IMR-90 (cell line): ENCODE measurements around the gene BAIAP2L1. TPM values are rescaled to one million over a fixed set of nuclear protein-coding genes. Genes with fewer than 3 reads are reported as not detected.

Experiments used
- ATAC-seq: fragments of 200-7000 bp; cut with Tn5 transposase; 2 replicates; pipeline ENCODE4 v1.9.1; 2020; ENCODE audit warnings: low read depth, mild to moderate bottlenecking, moderate library complexity
- BruUV-seq: library from RNA; stranded (reverse); fragments of 400-500 nt; replicated peaks from 2 replicates; lab custom pipeline; 2021; lab: Mats Ljungman, UMichigan
- CTCF ChIA-PET: fragments of 300-600 bp; formaldehyde crosslinking; extraction: SDS; loops from one replicate; lab custom pipeline; 2021; ENCODE audit warnings: antibody characterized with exemption; lab: Yijun Ruan, JAX
- POLR2A ChIA-PET: fragments of 300-600 bp; sonication (Branson Sonifier 250); formaldehyde crosslinking; loops from one replicate; lab custom pipeline; 2022; ENCODE audit warnings: antibody characterized with exemption; ENCODE audit not compliant: unreplicated experiment; lab: Charles Lee
- DNase-seq: peaks from one replicate; pipeline ENCODE4 v3.0.0; 2013
- H2AFZ ChIP-seq: replicated peaks from 2 replicates; pipeline ENCODE3; 2013; ENCODE audit warnings: low read length, mild to moderate bottlenecking; ENCODE audit not compliant: poor library complexity
- H2AK5ac ChIP-seq: 2 replicates; pipeline ENCODE4 v1.6.1; 2013; ENCODE audit warnings: low read depth, low read length, inconsistent platforms
- H2AK9ac ChIP-seq: replicated peaks from 2 replicates; pipeline ENCODE3; 2013; ENCODE audit warnings: mild to moderate bottlenecking, low read depth, low read length, moderate library complexity; ENCODE audit not compliant: poor library complexity
- H2BK120ac ChIP-seq: 2 replicates; pipeline ENCODE4 v1.6.1; 2013; ENCODE audit warnings: low read depth, low read length, inconsistent platforms
- H2BK15ac ChIP-seq: 3 replicates; pipeline ENCODE4 v1.6.1; 2013; ENCODE audit warnings: low read depth, low read length, inconsistent platforms
- H2BK20ac ChIP-seq: 2 replicates; pipeline ENCODE4 v1.6.1; 2013; ENCODE audit warnings: low read depth, mild to moderate bottlenecking, inconsistent platforms, low read length, moderate library complexity
- H2BK5ac ChIP-seq: 2 replicates; pipeline ENCODE4 v1.6.1; 2013; ENCODE audit warnings: mild to moderate bottlenecking, low read depth, low read length, inconsistent platforms; ENCODE audit not compliant: poor library complexity, severe bottlenecking
- H3K14ac ChIP-seq: replicated peaks from 2 replicates; pipeline ENCODE4 v1.6.1; 2013; ENCODE audit warnings: low read depth, low read length, inconsistent platforms
- H3K18ac ChIP-seq: 2 replicates; pipeline ENCODE4 v1.6.1; 2013; ENCODE audit warnings: low read depth, low read length, control low read depth
- H3K23ac ChIP-seq: 2 replicates; pipeline ENCODE4 v1.6.1; 2013; ENCODE audit warnings: low read depth, low read length, inconsistent platforms
- H3K27ac ChIP-seq: 2 replicates; pipeline ENCODE4 v1.5.1; 2013; ENCODE audit warnings: mild to moderate bottlenecking, control low read depth, low read length; ENCODE audit not compliant: insufficient read depth
- H3K27me3 ChIP-seq: 2 replicates; pipeline ENCODE4 v1.6.1; 2013; ENCODE audit warnings: low read length; ENCODE audit not compliant: control insufficient read depth, insufficient read depth
- H3K36me3 ChIP-seq: 2 replicates; pipeline ENCODE4 v1.6.1; 2013; ENCODE audit warnings: low read length, mixed read lengths; ENCODE audit not compliant: control insufficient read depth, insufficient read depth
- H3K4ac ChIP-seq: 2 replicates; pipeline ENCODE4 v1.6.1; 2013; ENCODE audit warnings: low read depth, low read length, inconsistent platforms
- H3K4me1 ChIP-seq: 2 replicates; pipeline ENCODE4 v1.6.1; 2013; ENCODE audit warnings: low read length, mixed read lengths; ENCODE audit not compliant: control insufficient read depth, insufficient read depth
- H3K4me2 ChIP-seq: 2 replicates; pipeline ENCODE4 v1.6.1; 2013; ENCODE audit warnings: low read depth, mild to moderate bottlenecking, control low read depth, low read length, moderate library complexity
- H3K4me3 ChIP-seq: 2 replicates; pipeline ENCODE4 v1.5.1; 2013; ENCODE audit warnings: low read depth, mild to moderate bottlenecking, control low read depth, low read length, moderate library complexity; ENCODE audit not compliant: insufficient read depth
- H3K56ac ChIP-seq: 2 replicates; pipeline ENCODE4 v1.6.1; 2013; ENCODE audit warnings: low read length, inconsistent platforms; ENCODE audit not compliant: insufficient read depth; ENCODE audit errors: extremely low read depth
- H3K79me1 ChIP-seq, 2 experiments: 2 replicates each; pipeline ENCODE4 v1.6.1; 2013; ENCODE audit warnings: low read length in 2 of 2, inconsistent platforms in 1 of 2, low read depth in 1 of 2
- H3K9ac ChIP-seq: 2 replicates; pipeline ENCODE4 v1.6.1; 2013; ENCODE audit warnings: low read depth, low read length, control low read depth
- H3K9me1 ChIP-seq: 2 replicates; pipeline ENCODE4 v1.6.1; 2013; ENCODE audit warnings: low read length, inconsistent platforms; ENCODE audit not compliant: insufficient read depth
- H3K9me3 ChIP-seq: 2 replicates; pipeline ENCODE4 v1.6.1; 2013; ENCODE audit warnings: low read length; ENCODE audit not compliant: control insufficient read depth, insufficient read depth
- H4K20me1 ChIP-seq: 2 replicates; pipeline ENCODE4 v1.6.1; 2013; ENCODE audit warnings: low read length, inconsistent platforms; ENCODE audit not compliant: insufficient read depth
- H4K5ac ChIP-seq: 2 replicates; pipeline ENCODE4 v1.6.1; 2013; ENCODE audit warnings: mild to moderate bottlenecking, low read depth, low read length, control low read depth
- H4K8ac ChIP-seq, 2 experiments: 2 replicates each; pipeline ENCODE4 v1.6.1; 2013; ENCODE audit warnings: low read depth in 2 of 2, low read length in 2 of 2, control low read depth in 1 of 2, inconsistent platforms in 1 of 2
- H4K91ac ChIP-seq: 2 replicates; pipeline ENCODE4 v1.6.1; 2013; ENCODE audit warnings: low read depth, low read length, inconsistent platforms; ENCODE audit not compliant: insufficient read depth
- BHLHE40 ChIP-seq: fragments of 150-350 bp; IDR thresholded peaks from 2 replicates; pipeline ENCODE4 v1.6.1; 2016; ENCODE audit warnings: mild to moderate bottlenecking, low read depth, low read length
- CEBPB ChIP-seq: IDR thresholded peaks from 2 replicates; pipeline ENCODE4 v1.6.1; 2012; ENCODE audit warnings: low read depth, low read length, improper control_type of control experiment
- CHD1 ChIP-seq: IDR thresholded peaks from 2 replicates; pipeline ENCODE4 v1.6.1; 2012; ENCODE audit warnings: low read depth, low read length, improper control_type of control experiment
- CTCF ChIP-seq: conservative IDR thresholded peaks from 2 replicates; pipeline ENCODE4 v1.5.1; 2012; ENCODE audit warnings: mild to moderate bottlenecking, low read depth, low read length, improper control_type of control experiment
- ELK1 ChIP-seq: fragments of 150-350 bp; IDR thresholded peaks from 2 replicates; pipeline ENCODE4 v1.6.1; 2016; ENCODE audit warnings: low read depth, mild to moderate bottlenecking, low read length, moderate library complexity, borderline replicate concordance
- MAFK ChIP-seq: IDR thresholded peaks from 2 replicates; pipeline ENCODE4 v1.6.1; 2012; ENCODE audit warnings: low read depth, low read length, improper control_type of control experiment
- MAZ ChIP-seq: IDR thresholded peaks from 2 replicates; pipeline ENCODE4 v1.6.1; 2012; ENCODE audit warnings: low read depth, mild to moderate bottlenecking, low read length, improper control_type of control experiment, moderate library complexity, borderline replicate concordance
- MXI1 ChIP-seq: IDR thresholded peaks from 2 replicates; pipeline ENCODE4 v1.6.1; 2012; ENCODE audit warnings: low read depth, mild to moderate bottlenecking, low read length, moderate library complexity, borderline replicate concordance
- POLR2A ChIP-seq: IDR thresholded peaks from 2 replicates; pipeline ENCODE4 v1.6.1; 2012; ENCODE audit warnings: mild to moderate bottlenecking, low read depth, low read length
- RCOR1 ChIP-seq: IDR thresholded peaks from 2 replicates; pipeline ENCODE4 v1.6.1; 2012; ENCODE audit warnings: mild to moderate bottlenecking, low read length, improper control_type of control experiment; ENCODE audit not compliant: insufficient replicate concordance
- RFX5 ChIP-seq: IDR thresholded peaks from 2 replicates; pipeline ENCODE4 v1.8.0; 2012; ENCODE audit warnings: low read depth, mild to moderate bottlenecking, low read length, moderate library complexity
- SMC3 ChIP-seq: fragments of 150-350 bp; IDR thresholded peaks from 2 replicates; pipeline ENCODE4 v1.6.1; 2016; ENCODE audit warnings: low read depth, mild to moderate bottlenecking, antibody characterized with exemption, low read length, moderate library complexity
- USF2 ChIP-seq: fragments of 150-350 bp; IDR thresholded peaks from 2 replicates; pipeline ENCODE4 v1.6.1; 2017; ENCODE audit warnings: mild to moderate bottlenecking, antibody characterized with exemption, low read length, low read depth
- WGBS, 2 experiments: methylation state at CpG; one replicate each; pipeline versions ENCODE4 v1.1.5 to v1.1.7; 2013; ENCODE audit warnings: missing lambda C conversion rate in 2 of 2; ENCODE audit not compliant: insufficient read length in 1 of 2; ENCODE audit errors: extremely low coverage in 2 of 2; 5-methylcytosine and 5-hydroxymethylcytosine counted together
- dilution Hi-C: fragments of 300-500 bp; cut with HindIII; formaldehyde crosslinking; loops from one replicate; pipeline ENCODE4 v1.14.3; 2018; ENCODE audit warnings: low sequenced_read_pairs; ENCODE audit not compliant: unreplicated experiment
- in situ Hi-C: fragments of 300-500 bp; cut with MboI; formaldehyde crosslinking; loops from 3 replicates; pipeline ENCODE4 v1.14.3; 2019; ENCODE audit warnings: low sequenced_read_pairs, inconsistent platforms, mixed read lengths
- intact Hi-C: fragments of 100-400 bp; cut with micrococcal nuclease; formaldehyde crosslinking; loops from 2 replicates; pipeline ENCODE4 v1.10.0; 2022
- polyA plus RNA-seq, 3 experiments: library from polyadenylated mRNA; depleted of rRNA; stranded (reverse); fragments of >200 nt; gene quantifications; 2 replicates each; pipeline ENCODE4 v1.2.3, GENCODE V29; 2012; ENCODE audit warnings: low replicate concordance in 1 of 3
- total RNA-seq: library from RNA; depleted of rRNA; stranded (reverse); fragments of >200 nt; gene quantifications from 2 replicates; pipeline ENCODE4 v1.2.3, GENCODE V29; 2012

The BAIAP2L1 gene
- total and polyA plus RNA-seq, 2 of the 4 experiments (the other 2 are of a cell fraction): 2.2 to 6.0 TPM

GRCh38 chr7:98330926-98331529 is 69.9 kb downstream of the BAIAP2L1 start:
- Histone ChIP-seq H3K36me3 (no peaks in the 10 kb centered on the region), H3K9me1 (no peaks in the 10 kb centered on the region), H4K91ac (no peak overlapping the region), H3K23ac (no peak overlapping the region), H2BK120ac (no peak overlapping the region), H2BK5ac (no peak overlapping the region), H2BK15ac (no peak overlapping the region), H3K4me3 (no peak overlapping the region), H3K4me1 (peaks cover 7% of the 10 kb centered on the region), H3K27ac (no peak overlapping the region), H4K20me1 (no peaks in the 10 kb centered on the region), H2AFZ (no peak overlapping the region), H2AK5ac (no peak overlapping the region), H3K79me1 (peaks cover 0 to 16% of the 10 kb centered on the region in 2 experiments; a peak in 3 of 4 replicates), H3K4ac (no peak overlapping the region), H4K8ac (no peak overlapping the region), H3K9ac (no peak overlapping the region), H4K5ac (no peak overlapping the region), H3K18ac (no peak overlapping the region), H2AK9ac (no peak overlapping the region), H2BK20ac (no peak overlapping the region), H3K9me3 (peaks cover 2% of the 10 kb centered on the region; the same call in 1 of the 2 replicates), H3K4me2 (no peak overlapping the region), H3K27me3 (no peaks in the 10 kb centered on the region), H3K56ac (no peak overlapping the region), H3K14ac (no peak overlapping the region)
- ATAC-seq (no peak), DNase-seq (no peak)
- BruUV-seq: no TSS peak
- TF ChIP-seq BHLHE40 (no peak), CHD1 (no peak), SMC3 (no peak), USF2 (no peak), MAZ (no peak), MAFK (no peak), RCOR1 (no peak), CEBPB (no peak), POLR2A (no peak), CTCF (no peak), RFX5 (no peak), ELK1 (no peak), MXI1 (no peak)
- dilution Hi-C loops (no loop called here), intact Hi-C loops (no loop called here), in situ Hi-C loops (no loop called here)
- POLR2A ChIA-PET: no interaction called here
- WGBS, 2 experiments: no CpG with 5 or more reads among the region's 5 CpGs
- CTCF ChIA-PET: interaction anchor here (0.6 kb wide), 1 partner anchor 9 kb away, joined by 3 read pairs; no protein-coding TSS in a partner anchor
